ENCODE results near the gene NME9.

The NME9 gene

DNA sequence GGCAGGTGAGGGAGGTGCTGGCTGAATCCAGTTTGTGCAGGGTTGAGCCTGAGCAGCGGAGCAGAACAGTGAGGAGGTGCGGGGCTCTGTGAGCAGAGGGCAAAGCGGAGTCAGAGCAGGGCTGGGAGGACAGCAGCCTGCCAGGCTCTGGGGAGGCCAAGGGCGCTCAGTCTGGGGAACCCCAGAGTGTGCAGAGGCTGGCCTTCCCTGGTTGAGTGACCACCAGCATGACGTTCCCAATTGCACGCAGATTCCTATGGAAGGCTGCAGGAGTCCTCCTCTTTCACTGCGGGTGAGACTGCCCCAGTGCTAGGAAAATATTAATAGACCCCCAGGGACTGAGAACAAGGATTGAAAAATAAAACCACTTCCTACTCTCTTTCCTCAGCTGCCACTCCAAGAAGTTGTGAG, 31.9 kb upstream of the NME9 start:
- no peak for DNase-seq

DNA sequence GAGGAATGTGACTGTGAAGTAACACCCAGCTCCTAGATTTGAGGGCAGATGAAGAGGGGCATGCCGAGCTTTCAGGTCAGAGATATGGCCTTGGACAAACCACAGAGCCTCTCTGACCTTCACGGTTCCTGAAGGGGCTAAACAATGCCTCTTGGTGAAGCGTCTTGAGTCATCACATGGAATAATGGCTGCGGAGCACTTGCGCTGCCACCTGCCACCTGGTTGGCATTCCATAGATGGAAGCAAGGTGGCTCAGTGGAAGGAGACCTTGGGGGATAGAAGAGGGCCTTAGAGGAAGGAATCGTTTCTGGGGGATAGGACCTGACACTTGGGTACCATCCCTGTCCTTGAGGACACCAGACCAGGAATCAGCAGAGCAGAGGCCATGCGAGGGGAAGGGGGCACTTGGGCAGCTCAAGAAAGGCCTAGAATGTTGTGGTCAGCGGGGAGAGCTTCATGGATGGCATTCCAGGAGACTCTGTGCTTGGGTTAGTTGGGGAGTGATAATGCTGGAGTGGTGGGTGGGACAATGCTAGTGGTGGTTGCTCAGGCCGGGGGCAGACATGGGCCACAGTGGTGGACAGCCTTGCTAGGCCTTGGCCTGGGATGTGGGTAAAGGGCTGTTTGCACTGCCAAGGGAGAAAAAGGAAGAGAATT, 31.3 kb upstream of the NME9 start:
- no peak for DNase-seq

DNA sequence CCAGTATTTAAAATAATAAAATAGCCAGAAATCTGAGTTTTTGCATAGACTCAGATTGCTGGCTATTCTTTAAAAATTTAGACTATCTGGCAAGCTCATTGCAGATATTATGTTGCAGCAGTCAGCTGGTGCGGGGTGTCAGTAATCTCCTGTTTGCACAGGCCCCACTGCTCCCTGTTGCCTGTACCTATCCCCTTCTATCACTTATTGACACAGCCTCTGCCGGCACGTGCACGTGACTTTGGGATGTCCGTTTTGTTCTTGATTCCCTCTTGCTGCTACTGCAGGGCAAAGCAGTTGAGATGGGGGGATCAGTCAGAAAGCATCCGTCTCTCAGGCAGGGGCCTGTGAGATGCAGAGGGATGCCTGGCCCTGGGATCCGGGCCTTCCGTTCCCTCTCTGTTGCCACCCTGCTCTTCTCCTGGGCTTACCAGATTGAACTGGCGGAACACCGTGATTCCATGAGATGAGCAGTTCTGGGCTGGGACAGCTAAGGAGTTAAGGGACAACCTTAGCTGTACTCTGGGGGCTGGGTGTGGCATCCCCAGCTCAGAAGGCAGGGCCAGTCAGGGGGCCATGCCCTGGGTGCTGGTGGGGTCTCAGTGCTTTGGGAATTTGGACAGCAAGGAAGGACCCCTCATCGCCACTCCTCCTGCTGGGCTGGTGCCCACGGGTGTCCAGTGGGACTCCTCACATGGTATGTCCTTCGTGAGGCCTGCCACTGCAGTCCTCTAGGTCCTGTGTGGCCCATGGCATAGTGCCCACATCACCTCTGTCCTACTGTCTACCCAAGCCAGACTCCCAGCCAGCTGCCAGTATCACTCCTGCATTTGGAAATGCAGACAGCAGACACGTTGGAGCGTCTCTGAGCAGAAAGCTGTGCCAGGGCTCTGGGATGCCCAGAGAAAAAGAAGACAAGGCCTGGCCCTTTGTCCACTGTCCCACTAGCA, 30.5 kb upstream of the NME9 start:
- DNase-seq = no peak

DNA sequence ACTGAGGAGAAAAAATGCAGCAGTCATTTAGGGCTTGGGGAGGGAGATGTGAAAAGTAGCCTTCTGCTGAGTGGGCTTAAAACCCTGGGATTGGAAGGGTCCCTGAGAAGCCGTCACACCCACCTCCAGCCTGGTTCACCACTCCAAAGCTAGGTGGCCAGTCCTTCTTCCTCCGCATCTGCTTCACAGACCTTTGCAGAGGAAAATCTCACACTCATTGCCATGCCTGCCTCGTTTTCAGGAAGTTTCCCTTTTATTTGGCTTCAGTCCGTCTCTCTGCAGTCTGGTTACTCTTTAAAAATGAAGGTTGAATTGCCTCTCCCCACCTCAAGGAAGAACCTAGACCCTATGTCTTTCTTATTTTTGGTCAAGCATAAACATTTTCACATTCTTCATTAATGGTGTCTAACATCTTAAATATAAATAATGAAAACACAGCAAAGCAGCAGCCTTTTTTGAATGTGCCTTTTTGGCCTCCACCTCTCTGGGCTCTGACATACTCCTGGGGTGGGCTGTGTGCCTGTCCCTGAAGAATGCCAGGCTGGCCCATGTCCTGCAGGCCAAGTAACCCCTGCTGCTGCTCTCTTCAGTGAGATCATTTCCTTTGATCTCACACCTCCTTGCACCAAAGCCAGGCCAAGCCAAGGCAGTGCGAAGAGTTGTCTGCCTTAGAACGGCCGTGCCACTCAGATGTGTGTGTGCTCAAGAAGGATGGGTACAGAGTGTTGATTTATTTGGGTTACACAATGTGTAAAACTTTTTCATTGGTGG, 29.7 kb upstream of the NME9 start:
- no peak for DNase-seq

DNA sequence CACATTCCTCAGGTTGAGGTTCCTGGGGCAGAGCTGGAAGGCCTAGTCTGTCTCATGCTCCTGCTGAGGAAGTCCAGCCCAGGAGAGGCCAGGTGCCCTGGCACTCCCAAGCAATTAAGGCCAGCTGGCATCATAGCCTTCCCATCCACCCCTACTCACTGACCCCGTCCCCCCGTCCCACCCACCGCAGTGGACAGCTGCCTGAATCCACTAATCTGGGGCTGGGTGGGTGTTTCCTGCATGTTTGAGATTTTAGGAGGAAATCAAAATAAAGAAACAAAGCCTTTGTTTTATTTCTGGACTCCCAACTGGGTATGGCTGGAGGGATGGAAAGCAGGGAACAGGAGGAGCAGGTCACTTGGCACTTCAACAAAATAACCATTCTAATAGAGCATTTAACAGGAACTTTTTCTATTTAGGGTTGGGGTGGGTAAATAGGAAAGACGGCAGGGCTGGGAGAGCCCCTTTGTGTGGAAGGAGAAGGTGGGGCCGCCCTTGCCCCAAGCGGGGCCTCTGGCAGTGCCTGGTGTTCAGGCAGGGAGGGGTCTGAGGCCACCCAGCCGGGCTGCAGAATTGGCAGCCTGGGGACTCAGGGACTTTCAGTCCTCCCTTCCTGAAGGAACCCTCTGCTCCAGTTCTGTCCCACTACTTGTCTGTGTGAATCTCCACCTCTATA, 27.2 kb upstream of the NME9 start:
- DNase-seq = no peak

DNA sequence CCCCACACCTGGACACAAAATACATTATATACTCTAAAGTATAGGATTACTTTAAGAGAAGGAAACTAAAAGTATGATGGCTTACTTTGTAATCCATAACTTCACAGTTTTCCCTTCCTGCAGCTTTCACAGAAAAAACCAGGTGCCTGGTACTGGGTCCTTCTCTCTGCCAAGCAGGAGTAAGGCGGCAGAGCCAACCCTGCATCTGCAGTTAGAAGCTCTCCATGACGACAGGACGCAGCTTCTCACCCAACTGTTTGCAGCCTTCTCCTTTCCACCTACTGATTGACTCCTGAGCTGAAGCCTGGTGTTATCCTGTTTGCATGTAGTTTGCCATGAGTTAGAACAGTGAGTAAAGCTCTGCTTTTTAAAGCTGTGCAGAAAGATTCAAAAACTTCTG, 25.4 kb upstream of the NME9 start:
- DNase-seq = no peak

DNA sequence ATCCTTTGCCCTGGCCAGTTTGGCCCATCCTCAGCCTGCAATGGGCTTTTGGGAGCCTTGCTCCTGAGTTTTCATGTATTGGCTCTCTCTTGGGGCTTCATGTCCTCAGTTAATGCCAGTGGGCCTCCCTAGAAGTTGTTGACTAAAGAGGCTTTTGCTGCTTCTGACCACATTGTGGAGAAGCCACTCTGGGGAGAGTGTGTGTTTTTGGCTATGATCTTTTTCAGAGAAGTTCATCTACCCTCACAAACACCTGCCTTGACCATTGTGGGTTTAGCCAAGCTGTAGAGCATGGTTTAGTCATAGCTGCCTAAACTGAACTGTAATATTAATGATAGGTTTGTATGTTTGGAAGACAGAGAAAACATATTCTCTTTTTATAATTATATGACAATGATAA, 24.7 kb upstream of the NME9 start:
- no peak for DNase-seq

DNA sequence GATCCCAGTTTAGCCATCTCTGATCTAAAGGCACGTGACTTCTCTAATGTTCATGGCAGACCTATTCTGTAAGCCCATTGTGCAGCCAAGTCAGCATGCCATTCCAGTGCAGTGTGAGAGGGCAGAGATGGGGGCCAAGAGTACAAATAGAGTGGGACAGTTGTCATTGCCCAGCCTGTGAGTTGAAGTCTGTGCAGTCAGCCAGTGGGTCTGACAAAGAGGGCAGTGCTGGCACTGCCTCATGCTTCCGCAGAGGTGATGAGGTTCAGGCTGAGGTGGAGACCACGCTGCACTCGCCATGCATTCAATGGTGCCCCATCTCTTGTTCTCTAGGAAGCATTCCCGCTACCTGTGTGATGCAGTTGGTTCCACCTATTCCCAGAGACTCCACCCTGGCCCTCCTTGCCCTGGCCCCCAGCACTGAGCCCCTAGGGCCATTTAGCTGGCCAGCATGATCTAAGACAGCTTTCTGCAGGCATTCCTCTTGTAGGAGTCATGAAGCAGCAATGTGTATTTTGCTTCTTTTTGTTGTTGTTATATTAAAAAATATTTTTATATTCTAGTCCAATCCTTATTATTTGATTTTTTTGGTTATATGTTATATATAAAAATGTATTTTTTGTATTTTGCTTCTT, 22.4 kb upstream of the NME9 start:
- DNase-seq = no peak

DNA sequence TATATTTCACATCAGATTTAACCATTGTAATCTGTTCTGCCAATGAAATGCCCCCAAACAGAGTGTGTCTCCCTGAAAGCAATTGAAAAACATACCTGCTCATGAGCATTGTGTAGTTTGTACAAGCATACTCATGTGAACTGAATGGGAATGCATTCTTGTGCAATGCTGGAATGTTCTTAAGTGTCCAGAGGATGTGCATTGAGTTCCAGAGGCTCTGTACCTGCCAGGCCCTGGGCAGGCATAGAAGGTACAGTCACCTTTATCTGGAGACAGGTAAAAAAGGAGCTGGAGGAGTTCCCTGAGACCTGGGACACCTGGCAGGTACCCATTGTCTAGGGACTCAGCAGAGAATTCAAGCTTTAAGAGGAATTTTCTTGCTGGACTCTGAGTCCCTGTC, 21.5 kb upstream of the NME9 start:
- no peak for DNase-seq

DNA sequence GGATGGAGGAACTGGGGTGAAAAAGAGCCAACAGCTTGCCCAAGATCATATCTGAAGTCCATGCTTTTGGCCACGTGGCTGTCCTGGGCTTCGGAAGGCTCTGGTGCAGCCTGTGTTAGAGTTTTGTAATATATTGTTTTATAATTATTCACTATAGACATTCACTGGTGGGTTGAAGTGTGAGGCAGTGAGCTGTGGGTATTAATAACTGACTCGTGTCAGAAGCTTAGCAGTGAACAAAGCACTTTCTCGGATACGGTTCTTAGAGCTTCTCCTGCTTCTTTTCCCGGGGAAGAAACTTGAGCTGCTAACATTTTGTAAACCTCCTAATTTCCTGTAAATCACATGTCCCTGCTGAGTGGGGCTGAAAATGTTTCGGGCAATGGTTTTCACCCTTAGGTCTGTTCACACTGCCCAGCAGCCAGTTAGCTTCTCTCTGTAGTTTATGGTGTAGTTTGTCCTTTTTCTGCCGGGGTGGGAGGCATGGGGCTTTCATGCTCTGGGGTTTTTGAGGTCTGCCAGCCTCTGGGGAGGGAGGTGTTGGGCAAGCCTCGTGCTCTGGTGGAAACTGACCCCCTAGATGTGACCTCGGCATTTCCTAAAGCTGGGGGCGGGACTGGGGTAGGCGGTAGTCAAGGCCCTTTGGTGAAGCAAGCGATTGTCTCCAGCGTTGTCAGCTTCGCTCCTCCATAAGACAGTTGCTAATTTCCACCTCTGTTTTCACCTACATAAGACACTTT, 20.4 kb upstream of the NME9 start:
- DNase-seq = peak; percentile 32

DNA sequence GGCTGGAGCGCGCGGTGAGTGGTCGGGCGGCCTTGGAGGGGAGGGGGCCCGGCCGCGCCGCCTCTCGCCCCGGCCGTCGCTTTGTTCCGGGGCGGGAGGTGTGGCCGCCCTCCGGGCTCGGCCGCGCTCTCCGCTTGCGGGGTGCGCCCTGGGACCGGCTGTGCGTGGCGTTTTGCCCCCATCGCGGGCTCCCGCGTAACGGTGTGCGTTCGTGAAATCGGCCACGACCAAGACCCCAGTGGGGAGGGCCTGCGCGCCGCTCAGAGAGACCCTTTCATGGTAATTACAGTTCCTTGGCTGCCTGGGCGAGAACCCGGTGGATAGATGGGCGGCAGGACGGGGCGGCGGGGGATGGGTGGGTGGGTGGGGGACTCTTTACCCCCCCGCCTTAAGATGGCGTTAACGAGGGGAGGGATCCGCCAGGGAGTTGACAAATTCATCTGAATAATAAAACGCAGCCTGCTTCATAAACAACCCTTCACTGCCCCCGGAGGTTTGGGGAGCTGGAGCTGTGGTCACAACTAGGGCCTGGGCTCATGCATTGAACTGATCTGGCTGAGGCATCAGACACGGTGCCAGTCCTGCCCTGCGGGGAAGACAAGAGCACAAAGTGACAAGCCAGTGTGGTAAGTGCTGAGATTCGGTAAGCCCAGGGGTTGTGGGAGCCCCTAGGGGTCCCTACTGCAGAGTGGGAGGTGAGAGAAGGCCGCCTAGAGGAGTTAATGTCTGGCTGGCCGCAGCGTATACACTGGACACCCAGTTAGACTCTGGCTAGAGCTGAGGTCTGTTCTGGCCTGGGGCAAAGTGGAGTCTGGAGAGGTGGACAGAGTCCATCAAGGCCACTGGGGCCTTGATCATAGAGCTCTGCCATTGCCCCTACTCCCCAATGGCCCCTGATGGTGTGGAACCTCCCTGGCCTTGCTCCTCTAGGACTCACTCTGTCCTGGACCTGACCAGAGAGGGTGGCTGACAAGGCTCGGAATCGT, 19.4 kb upstream of the NME9 start:
- DNase-seq = peak; percentile 35

DNA sequence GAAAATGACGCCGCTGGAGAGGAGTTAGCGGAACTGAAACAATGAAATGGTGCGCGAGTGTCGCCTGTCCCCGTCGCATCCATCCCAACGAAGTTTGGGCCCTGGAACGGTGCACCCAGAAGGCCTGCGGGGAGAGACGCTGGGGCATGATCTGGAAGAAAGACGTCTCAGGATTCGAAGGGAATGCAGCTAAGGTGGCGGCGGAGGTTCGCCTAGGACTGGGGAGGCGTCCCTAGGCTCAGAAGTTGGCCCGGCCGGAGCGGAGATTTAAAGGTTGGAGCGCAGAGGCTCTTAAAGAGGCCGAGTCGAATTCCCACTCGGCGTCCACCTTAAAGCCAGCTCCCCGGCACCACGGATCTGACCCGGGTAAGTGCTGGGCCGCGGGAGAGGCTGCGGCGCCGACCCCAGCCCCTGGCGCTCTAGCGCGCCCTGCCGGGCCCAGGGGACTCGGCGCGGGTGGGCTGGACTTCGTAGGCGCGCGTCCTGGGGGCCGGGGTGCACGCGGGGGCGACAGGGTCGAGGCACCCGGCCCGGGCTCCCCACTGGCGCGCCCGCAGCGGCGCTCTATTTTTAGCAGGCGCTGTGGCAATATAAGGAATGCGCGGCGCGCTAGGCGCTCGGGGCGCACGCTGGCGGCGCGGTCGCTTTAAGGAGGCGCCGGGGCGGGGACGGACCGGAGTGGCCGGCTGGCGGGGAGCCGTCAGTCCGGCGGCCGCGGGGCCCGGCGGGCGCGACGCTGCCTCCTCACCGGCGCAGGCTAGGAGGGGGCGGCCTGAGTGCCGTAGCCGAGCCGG, 18.5 kb upstream of the NME9 start, which contains the start of gene MRAS:
Gene MRAS (plus strand): TSS at position 620 of the 794 bp plus-strand sequence. CDS start 24,305 bp downstream, outside the sequence.
- peak; percentile 70 for DNase-seq

DNA sequence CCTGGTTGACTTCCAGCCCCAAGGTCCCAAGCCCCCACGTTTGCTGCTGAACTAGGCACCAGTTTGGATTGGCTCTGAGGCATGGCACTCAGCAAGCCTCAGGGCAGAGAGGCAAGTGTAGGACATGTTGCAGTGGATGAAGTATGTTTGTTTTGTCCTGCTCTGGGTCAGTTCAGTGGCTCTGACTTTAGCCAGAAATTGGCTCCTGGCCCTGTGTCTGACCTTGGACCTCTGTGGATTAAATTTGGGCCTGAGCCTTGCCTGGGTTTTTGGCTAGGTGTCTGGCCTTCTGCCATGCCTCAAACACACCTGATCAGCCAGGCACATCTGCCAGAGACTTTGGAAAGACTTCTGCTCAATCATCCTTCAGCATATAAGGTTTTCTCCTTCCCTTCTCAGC, 15.1 kb upstream of the NME9 start:
- no peak for DNase-seq

DNA sequence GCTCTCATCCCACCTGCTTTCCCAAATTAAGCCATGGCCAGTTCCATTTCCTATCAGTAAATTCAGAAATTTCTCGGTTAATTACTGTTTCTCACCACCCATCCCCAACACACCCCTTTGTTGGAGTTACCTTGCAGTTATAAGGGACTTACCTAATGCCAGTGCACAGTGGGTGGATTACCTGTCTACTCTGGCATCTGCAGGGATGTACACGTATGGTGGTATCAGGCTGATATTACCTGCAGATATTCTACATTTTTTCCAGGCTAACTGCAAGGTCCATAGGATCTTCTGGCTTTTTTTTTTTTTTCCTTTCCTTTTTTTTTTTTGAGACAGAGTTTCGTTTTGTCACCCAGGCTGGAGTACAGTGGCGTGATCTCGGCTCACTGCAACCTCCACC, 10.9 kb upstream of the NME9 start:
- no peak for DNase-seq

DNA sequence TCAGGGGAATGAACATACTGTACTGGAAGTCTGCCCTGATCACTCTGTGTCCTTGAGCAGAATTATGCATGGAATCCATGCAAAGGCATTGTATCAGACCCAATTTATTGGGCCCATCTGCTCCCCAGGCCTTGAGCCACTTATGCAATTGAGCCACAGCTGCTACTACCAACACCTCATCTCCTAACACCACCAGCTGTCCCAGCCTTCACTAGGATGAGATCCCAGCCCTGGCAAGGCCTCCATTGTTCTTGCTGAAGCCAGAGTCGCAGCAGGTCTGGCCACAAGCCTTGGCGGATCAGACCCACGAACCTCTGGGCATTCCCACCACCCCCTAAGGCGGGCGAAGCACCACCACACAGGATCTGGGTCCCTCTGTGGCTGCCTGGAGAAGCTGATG, 9.2 kb upstream of the NME9 start:
- DNase-seq = no peak

DNA sequence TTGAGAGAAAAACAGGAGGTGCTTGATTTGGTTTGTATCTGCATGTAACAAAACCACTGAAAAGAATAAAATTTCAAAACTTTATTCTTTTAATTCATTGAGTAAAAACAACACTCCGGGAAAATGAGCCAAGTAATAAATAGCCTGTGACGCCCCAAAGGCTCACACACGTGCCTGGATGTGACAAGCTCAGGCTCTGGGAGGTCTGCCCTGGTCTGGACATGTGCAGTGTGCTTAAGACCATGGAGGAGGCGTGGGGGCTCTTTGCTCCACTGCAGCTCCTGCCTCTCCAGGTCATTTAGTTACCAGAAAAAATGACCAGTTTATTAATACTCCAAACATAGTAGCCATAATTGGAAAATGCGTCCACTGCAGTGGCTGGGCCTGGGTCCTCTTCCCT, 8.6 kb upstream of the NME9 start:
- no peak for DNase-seq

DNA sequence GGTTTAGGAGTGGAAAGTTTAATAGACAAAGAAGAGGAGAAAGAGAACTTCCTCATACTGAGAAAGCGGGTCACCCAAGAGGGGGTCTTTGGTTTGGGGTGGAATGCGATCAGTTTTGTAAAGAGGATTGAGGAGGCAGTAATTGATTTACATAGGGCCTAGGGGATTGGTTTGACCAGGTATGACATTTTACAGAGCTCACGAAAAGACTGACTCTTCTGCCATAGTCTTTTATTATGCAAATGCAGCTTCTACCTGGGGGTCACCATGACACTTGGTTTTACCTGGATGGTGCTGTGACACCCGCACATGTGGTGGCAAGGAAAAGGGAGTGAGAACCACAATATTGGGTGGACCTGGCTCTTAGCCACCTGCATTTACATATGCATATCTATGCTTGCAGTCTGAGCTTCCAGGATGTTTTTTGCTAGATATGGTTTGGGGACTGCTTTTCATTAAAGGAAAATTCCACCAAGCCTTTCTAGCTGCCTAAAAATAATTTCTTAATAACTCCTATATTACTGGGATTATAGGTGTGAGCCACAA, 6.9 kb upstream of the NME9 start:
- DNase-seq = no peak

DNA sequence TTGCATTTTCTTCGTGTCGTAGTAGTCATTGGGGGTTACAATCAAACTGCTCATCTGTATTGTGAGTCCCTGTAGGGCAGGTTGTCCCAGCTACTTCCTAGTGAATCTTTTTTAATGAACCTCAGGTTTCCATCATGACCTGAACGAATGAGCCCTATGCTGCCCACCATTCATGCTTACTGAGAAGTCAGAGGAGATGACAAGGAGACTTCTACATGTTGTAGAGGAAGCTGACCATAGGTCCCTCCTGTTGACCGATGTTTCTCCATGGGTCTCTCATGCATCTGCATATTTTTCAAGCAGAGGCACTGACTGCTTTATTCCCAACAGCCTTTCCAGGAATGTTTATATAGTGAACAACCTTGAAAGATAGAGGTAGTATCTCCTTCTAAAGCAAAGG, 5.0 kb upstream of the NME9 start:
- no peak for DNase-seq

DNA sequence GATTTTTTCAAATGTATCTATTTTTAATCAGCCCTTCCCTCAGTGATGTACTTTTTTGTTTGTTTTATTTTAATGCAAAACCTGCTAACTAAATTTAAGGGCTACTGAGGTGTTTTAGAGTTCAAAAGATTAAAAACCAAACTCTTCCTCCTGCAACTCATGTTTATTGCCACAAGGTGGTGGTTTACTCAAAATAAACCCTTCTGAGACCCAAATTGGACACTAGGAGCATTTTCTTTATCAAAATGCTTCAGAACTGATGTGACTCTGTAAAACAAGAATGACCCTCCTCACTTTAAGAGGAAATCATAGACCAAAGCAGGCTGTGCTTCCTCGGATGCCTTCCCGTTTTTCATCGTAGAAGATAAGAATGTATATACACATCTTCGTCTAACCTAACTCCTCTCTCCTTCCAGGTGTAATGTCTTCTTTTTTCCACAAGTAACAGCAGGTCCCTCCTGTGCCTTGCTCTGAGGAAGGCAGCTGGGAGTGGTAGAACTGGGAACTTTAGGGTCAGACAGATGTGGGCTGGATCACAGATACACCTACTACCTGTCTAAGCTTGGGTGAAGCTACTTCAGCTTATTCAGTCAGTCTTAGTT, 2.9 kb upstream of the NME9 start:
- peak; percentile 73 for DNase-seq
